PFSK-1 (cell line): Measurements from ENCODE around the gene KRTAP19-8.

Experiments
- FOXP2 ChIP-seq: optimal IDR thresholded peaks from 2 replicates; pipeline ENCODE3; 2011; ENCODE audit warnings: borderline replicate concordance, control low read depth, inconsistent platforms; ENCODE audit not compliant: insufficient read depth; ENCODE audit errors: extremely low read length, extremely low read depth
- POLR2AphosphoS5 ChIP-seq: IDR thresholded peaks from 2 replicates; pipeline ENCODE4 v1.6.1; 2012; ENCODE audit warnings: low read depth, mild to moderate bottlenecking, control low read depth, low read length, moderate library complexity
- REST ChIP-seq, 2 experiments: IDR thresholded peaks; 2 replicates each; pipeline versions ENCODE4 v1.6.1 to v1.8.0; 2011 to 2012; ENCODE audit warnings: low read depth in 2 of 2, low read length in 2 of 2, control low read depth in 1 of 2, inconsistent platforms in 1 of 2, mild to moderate bottlenecking in 1 of 2, moderate library complexity in 1 of 2; ENCODE audit not compliant: insufficient read depth in 1 of 2
- SIN3A ChIP-seq: IDR thresholded peaks from 2 replicates; pipeline ENCODE4 v1.6.1; 2012; ENCODE audit warnings: mild to moderate bottlenecking, low read length, moderate library complexity, borderline replicate concordance; ENCODE audit not compliant: insufficient read depth
- TAF1 ChIP-seq: IDR thresholded peaks from 2 replicates; pipeline ENCODE4 v1.6.1; 2012; ENCODE audit warnings: low read length, control low read depth, borderline replicate concordance; ENCODE audit not compliant: insufficient read depth

KRTAP19-8 gene

GRCh38 chr21:31012133-31013089, 25.9 kb downstream of the KRTAP19-8 start:
- TF ChIP-seq FOXP2 (no peak), SIN3A (no peak), POLR2AphosphoS5 (no peak), TAF1 (no peak), REST (IDR thresholded peaks at IDR 0.05; ENCODE audit: insufficient read depth in 1 of 2, low read depth in 2 of 2, low read length in 2 of 2) (no peak)

- TF ChIP-seq FOXP2 (no peak), SIN3A (no peak), TAF1 (no peak), REST (IDR thresholded peaks at IDR 0.05; ENCODE audit: insufficient read depth in 1 of 2, low read depth in 2 of 2, low read length in 2 of 2) (no peak), POLR2AphosphoS5 (no peak)
These were observed 26.9 kb downstream of the KRTAP19-8 start for GRCh38 chr21:31011412-31011811.

GRCh38 chr21:31008355-31008754, 29.9 kb downstream of the KRTAP19-8 start:
- no peak for TF ChIP-seq TAF1

DNA sequence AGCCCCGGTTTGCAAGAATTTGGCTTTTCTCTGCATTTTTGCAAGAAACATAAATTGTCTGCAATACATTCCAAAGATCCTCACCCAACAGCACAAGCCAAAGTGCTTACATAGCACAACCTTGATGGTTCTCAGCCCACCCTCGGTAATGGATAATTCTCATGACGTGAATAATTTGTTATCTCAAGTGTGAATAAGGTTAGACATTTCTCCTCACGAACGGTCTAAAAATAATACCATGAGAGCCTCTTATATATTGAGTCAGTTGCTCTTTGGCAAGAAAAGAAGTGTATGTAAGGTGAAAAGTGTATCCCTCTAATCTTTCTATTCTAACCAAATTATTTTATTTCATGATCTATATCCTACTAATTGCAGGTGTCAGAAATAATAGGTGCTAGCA, 33.3 kb downstream of the KRTAP19-8 start:
- TF ChIP-seq POLR2AphosphoS5 (no peak), FOXP2 (no peak), SIN3A (no peak), TAF1 (no peak), REST (IDR thresholded peaks at IDR 0.05; ENCODE audit: insufficient read depth in 1 of 2, low read depth in 2 of 2, low read length in 2 of 2) (no peak)

DNA sequence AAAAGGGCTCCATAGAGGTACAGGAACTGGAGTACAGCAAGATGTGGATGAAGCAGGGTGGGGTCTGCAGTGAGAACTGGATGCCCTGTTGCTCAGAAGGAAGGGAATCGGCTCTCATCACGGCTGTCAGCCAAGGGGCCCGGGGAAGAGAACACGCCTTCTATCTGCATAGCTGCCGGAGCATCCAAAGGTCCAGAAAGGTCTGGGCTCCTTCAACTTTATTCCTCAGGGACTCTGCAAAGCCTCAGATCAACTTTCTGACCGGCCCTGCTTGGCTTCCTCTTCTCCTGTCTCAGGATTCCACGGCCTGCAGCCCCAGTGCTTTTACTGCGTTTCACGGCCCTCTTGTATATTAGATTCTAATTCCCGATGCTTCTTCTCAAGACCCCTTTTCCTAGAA, 34.8 kb downstream of the KRTAP19-8 start:
- TF ChIP-seq TAF1 (no peak), FOXP2 (no peak), REST (IDR thresholded peaks at IDR 0.05; ENCODE audit: insufficient read depth in 1 of 2, low read depth in 2 of 2, low read length in 2 of 2) (no peak), POLR2AphosphoS5 (no peak), SIN3A (no peak)
